Duodenal mucosa (tissue), 2 donors: Measurements from ENCODE around the gene IL3.

Experiments used
- H3K27ac ChIP-seq: one replicate; pipeline ENCODE4 v1.7.0; 2013; ENCODE audit warnings: low read depth, low read length
- H3K27me3 ChIP-seq, 2 donors: one replicate each; pipeline ENCODE4 v1.7.0; 2013; ENCODE audit warnings: low read length in 2 of 2, control low read depth in 1 of 2; ENCODE audit not compliant: insufficient read depth in 2 of 2, control insufficient read depth in 1 of 2
- H3K36me3 ChIP-seq, 2 donors: one replicate each; pipeline ENCODE4 v1.7.0; 2013; ENCODE audit warnings: low read length in 2 of 2, control low read depth in 1 of 2; ENCODE audit not compliant: insufficient read depth in 2 of 2, control insufficient read depth in 1 of 2
- H3K4me1 ChIP-seq, 2 donors: one replicate each; pipeline ENCODE4 v1.7.0; 2013; ENCODE audit warnings: low read length in 2 of 2, control low read depth in 1 of 2; ENCODE audit not compliant: insufficient read depth in 2 of 2, control insufficient read depth in 1 of 2
- H3K4me3 ChIP-seq, 2 donors: one replicate each; pipeline ENCODE4 v1.7.0; 2013; ENCODE audit warnings: low read length in 2 of 2, low read depth in 1 of 2
- H3K9ac ChIP-seq, 2 donors: one replicate each; pipeline ENCODE4 v1.7.0; 2013; ENCODE audit warnings: low read length in 2 of 2, low read depth in 1 of 2
- H3K9me3 ChIP-seq, 2 donors: one replicate each; pipeline ENCODE4 v1.7.0; 2013; ENCODE audit warnings: low read length in 2 of 2, control low read depth in 1 of 2; ENCODE audit not compliant: control insufficient read depth in 1 of 2

IL3 gene

DNA sequence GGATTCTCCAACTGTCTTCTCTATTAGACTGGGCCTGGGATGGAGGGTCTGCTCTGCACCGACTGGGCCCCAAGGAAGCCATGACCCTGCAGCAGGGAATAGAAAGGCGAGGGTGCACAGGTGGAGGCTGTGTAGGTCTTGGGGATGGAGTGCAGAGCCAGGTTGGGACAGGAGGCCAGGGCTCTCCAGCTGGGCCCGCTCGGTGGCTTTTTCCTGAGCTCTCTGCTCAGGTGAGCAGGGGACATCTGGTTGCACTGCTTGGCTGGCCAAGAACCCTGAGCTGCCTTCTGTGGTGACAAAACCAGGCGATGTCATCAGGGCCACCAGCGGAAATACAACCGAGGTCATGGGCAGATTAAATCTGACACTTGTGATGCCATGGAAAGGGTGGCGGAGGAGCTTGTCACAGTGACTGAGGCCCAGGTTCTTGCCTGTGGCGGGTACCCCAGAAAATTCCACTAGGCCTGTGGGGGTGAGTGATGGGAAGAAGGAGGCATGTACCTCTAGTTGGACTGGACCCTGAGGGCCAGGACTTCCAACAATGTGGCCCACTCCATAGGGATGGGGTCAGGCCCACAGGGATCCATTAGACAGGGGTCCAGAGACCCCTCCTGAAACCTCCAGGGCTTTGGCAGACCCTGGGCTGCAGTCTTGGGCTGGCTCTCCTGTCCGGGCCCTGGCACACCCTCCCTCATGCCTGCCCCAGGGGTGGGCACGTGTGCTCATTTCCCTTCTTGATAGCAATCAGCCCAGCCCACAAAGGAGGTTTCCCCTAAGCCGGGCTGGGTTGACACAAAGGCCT, 4.4 kb upstream of the IL3 start:
- Histone ChIP-seq H3K4me1 (no peaks in the 10 kb centered on the region), H3K27ac (no peak overlapping the region), H3K36me3 (no peaks in the 10 kb centered on the region), H3K4me3 (no peak overlapping the region), H3K27me3 (no peaks in the 10 kb centered on the region), H3K9me3 (no peaks in the 10 kb centered on the region), H3K9ac (no peak overlapping the region)

DNA sequence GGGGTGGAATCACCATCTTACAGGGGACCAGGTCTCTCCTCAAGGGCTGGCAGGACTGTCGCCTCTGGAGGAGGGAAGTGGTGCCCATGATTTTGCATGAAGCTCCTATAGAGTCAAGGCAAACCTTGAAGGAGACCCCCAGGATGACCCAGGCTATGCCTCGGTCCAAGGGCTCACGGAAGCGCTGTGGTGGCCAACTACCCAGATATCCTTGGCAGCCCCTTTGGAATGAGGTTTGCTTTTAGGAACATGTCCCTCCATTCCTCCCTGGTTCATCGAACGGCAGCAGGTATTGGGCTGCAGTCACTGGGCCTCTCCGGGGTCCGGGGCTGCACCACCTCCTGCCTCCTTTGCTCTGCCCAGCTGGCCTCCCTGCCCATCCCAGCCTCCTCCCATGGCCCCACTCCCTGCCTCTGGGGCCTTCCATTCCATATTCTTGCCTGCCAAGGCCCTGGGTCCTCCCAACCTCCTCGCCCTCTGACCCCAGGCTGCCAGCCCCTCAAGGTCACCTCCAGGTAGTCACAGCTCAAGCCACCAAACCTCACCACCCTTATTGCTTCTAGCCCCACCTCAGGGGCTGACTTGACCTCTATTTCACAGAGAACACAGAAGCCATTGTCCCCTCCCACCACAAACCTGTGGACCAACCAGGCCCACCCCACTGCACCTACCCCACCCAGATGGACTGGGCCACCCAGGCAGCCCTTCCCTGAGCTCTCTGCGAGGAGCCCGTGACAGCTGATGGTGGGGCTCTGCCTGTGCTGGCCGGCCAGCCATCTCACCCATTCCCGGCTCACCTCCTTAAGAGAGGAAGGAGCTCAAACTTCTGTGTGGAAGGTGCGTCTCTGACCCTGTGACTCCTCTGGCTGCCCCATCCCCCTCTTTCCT, 3.6 kb upstream of the IL3 start:
- Histone ChIP-seq H3K4me3 (no peak overlapping the region), H3K27ac (no peak overlapping the region), H3K27me3 (no peaks in the 10 kb centered on the region), H3K36me3 (no peaks in the 10 kb centered on the region), H3K4me1 (no peaks in the 10 kb centered on the region), H3K9me3 (no peaks in the 10 kb centered on the region), H3K9ac (no peak overlapping the region)

DNA sequence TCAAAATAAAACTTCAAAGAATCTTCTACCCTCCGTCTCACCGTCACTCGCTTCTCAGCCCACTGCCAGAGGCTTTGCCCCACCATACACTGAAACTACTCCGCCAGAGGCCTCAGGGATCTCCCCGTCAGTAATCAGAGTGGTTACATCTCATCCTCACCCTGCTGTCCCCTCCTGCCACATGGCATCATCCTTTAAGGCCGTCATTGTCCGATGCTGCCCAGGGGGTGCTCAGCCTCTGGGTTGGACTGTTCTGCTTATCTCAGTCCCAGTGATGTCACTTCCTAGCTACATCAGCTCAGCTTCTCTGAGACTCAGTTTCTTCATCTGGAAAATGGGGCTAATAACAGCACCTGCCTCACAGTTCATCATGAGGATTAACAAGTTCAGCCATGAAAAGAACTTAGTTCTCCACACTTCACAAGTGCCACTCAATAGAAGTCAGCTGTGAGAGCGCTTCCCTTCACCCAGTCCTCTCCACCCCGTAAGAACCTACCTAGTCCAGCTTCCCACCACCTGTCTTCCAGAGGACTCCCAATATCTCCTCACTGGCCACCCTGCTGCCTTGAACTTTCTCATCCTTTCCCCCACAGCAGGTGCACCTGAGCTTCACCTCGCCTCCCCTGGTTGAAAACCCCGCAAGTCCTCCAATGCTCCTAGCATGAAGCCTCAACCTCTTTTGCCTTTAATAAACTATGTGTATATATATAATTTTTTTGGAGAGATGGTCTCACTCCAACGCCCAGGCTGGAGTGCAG, 2.8 kb upstream of the IL3 start:
- H3K9me3 ChIP-seq = no peaks in the 10 kb centered on the region

DNA sequence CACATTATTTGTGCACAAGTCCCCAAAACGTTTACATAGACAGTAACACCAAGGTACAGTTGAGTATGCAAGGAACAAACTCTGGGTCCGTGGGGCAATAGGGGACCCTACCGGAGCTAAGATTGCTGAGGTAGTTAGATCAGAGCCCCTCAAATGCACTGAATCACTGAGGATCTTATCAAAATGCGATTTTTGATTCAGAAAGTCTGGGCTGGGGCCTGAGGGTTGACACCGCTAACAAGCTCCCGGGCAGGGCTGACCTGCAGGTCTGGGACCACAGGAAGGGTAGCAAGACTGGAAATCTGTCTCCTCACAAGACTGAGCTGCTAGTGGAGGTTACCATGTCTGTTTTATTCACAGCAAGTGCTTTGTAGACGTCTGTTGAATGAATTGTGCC, 1.8 kb upstream of the IL3 start:
- no peaks in the 10 kb centered on the region for H3K9me3 ChIP-seq
- H3K27me3 ChIP-seq = no peaks in the 10 kb centered on the region
- H3K4me3 ChIP-seq = no peak overlapping the region
- H3K4me1 ChIP-seq = peaks cover 0 to 4% of the 10 kb centered on the region in 2 donors
- H3K9ac ChIP-seq = no peak overlapping the region
- H3K27ac ChIP-seq = no peak overlapping the region
- H3K36me3 ChIP-seq = no peaks in the 10 kb centered on the region

More for the DNA sequence above, 2.8 kb upstream of the IL3 start:
- H3K9ac ChIP-seq = no peak overlapping the region
- no peaks in the 10 kb centered on the region for H3K36me3 ChIP-seq
- H3K4me1 ChIP-seq = no peaks in the 10 kb centered on the region
- H3K27me3 ChIP-seq = no peaks in the 10 kb centered on the region
- no peak overlapping the region for H3K27ac ChIP-seq
- H3K4me3 ChIP-seq = no peak overlapping the region

DNA sequence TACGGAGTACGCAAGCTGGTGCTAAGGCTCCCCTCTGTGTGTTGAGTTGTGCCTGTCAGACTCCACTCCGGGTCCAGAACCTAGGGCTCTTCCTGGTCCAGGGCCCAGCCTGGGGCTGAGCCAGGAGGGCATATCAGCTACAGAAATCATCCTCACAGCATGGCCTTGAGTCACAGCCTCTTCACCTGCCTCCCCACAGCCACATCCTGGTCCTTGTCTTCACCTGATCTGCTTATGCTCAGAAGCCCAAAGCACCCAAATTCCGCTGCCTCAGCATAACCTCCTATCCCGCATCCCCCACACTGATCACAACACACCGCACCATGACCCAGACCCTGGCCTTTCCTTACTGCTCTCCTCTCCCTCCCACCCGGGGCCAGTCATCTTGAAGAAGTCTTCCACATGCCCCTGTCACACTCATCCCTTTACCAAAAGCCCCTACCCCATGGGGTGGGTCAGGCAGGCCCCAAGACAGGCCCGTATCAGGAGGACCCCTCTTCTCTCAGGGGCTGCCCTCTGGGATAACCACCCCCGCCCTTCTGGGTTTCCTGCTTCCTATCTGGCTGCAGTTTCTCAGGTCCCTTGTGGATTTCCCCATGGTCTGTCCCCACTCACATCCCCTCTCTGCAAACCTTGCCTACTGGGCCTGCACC, 1.3 kb upstream of the IL3 start:
- Histone ChIP-seq H3K4me3 (no peak overlapping the region), H3K4me1 (peaks cover 0 to 4% of the 10 kb centered on the region in 2 donors), H3K27me3 (no peaks in the 10 kb centered on the region), H3K36me3 (no peaks in the 10 kb centered on the region), H3K9me3 (no peaks in the 10 kb centered on the region), H3K9ac (no peak overlapping the region), H3K27ac (no peak overlapping the region)

DNA sequence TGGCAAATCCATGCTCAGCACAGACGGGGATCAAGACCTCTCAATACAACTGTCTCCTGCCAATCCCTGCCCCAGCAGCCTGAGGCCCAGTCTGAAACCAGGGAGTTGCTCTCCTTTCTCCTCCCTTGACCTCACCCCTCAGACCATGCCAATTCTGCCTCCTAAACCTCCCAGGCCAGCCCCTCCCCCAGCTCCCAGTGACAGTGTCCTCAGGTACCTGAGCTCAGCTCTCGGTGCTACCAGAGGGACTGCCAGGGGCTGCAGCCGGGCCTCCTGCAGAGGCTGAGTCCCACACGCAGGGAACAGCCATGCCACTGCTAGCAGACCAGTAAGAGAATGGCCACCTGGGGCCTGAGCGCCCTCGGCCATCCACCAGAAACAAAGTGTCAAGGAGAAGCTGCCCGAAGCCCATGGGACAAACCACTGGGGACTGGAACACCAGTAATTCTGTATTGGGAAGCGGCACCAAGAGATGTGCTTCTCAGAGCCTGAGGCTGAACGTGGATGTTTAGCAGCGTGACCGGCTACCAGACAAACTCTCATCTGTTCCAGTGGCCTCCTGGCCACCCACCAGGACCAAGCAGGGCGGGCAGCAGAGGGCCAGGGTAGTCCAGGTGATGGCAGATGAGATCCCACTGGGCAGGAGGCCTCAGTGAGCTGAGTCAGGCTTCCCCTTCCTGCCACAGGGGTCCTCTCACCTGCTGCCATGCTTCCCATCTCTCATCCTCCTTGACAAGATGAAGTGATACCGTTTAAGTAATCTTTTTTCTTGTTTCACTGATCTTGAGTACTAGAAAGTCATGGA, 557 bp upstream of the IL3 start:
- Histone ChIP-seq H3K9ac (no peak overlapping the region), H3K4me3 (no peak overlapping the region), H3K9me3 (no peaks in the 10 kb centered on the region), H3K27me3 (no peaks in the 10 kb centered on the region), H3K36me3 (no peaks in the 10 kb centered on the region), H3K27ac (no peak overlapping the region), H3K4me1 (peaks cover 0 to 4% of the 10 kb centered on the region in 2 donors)

DNA sequence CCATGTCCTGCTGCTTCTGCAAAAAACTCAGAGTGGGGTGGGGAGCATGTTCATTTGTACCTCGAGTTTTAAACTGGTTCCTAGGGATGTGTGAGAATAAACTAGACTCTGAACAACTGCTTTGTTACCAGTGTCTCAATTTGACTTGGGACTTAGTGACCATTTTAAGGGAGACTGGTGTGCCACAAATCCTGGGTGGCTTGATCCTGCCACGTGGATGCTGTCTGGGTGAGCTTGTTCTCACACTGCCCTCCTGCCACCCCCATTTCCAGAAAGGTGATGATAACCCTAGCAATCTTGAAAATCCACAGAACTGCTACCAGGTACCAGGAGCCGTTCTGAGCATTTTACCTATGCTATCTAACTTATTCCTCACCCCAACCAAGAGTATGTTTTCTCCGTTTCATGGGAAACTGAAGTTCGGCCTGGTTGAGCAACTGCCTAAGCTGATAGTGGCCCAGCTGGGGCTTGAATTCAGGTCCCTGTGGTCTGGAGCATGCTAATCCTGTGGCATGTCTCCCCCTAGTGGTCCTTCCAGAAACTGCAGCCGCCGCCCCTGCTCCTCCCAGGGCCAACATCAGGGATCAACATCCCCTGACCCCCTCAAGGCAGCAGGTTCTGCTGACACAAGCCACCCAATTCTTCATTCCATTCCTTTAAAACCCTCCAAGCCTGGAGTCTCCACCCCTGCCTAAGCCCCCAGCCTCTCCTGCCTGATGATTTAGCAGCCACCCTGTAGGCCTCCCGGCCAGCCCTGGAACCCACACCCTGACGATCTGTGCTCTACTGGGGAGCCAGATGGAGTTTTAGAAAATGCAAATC, 2.8 kb downstream of the IL3 start:
- Histone ChIP-seq H3K9me3 (no peaks in the 10 kb centered on the region), H3K27me3 (no peaks in the 10 kb centered on the region), H3K4me1 (peaks cover 0 to 4% of the 10 kb centered on the region in 2 donors), H3K4me3 (no peak overlapping the region), H3K36me3 (no peaks in the 10 kb centered on the region), H3K9ac (no peak overlapping the region), H3K27ac (no peak overlapping the region)

DNA sequence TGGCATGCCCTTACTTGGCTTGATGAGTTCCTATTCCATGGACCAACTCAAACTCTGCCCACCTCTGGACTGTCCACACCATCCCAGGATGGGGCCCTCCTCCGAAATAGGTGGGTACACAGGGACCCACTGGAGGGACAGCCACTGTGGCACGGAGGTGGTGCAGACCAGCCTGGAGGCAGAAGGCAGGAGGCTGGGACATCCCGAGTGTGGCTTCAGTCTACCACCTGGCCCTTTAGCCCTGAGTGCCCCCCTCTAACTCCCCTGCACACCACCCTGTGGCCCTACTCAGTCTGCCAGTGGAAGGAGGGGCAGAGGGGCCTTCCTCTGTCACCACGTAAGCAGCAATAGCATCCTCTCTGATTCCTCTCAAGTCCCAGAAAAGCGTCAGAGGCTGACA, 3.7 kb downstream of the IL3 start:
- Histone ChIP-seq H3K9me3 (no peaks in the 10 kb centered on the region), H3K9ac (no peak overlapping the region), H3K36me3 (no peaks in the 10 kb centered on the region), H3K27ac (no peak overlapping the region), H3K4me3 (no peak overlapping the region), H3K27me3 (no peaks in the 10 kb centered on the region), H3K4me1 (peaks cover 0 to 4% of the 10 kb centered on the region in 2 donors)
